ENCODE measurements around the gene ATP6V0E2.

DNA sequence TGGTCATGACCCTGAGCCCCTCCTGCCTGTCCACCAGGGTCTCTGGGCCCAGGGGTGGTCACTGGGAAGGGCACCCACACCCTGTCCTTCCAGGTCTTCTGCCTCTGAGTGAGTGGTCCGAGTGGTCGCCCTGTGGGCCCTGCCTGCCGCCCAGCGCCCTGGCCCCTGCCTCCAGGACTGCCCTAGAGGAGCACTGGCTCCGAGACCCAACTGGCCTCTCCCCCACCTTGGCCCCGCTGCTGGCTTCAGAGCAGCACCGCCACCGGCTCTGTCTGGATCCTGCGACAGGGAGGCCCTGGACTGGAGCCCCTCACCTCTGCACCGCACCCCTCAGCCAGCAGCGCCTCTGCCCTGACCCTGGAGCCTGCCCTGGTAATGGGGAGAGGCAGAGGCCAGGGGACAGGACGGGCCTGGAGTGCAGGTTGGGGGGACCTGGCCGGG lies 49.4 kb upstream of the ATP6V0E2 start:
- TF ChIP-seq, protein P1, sequence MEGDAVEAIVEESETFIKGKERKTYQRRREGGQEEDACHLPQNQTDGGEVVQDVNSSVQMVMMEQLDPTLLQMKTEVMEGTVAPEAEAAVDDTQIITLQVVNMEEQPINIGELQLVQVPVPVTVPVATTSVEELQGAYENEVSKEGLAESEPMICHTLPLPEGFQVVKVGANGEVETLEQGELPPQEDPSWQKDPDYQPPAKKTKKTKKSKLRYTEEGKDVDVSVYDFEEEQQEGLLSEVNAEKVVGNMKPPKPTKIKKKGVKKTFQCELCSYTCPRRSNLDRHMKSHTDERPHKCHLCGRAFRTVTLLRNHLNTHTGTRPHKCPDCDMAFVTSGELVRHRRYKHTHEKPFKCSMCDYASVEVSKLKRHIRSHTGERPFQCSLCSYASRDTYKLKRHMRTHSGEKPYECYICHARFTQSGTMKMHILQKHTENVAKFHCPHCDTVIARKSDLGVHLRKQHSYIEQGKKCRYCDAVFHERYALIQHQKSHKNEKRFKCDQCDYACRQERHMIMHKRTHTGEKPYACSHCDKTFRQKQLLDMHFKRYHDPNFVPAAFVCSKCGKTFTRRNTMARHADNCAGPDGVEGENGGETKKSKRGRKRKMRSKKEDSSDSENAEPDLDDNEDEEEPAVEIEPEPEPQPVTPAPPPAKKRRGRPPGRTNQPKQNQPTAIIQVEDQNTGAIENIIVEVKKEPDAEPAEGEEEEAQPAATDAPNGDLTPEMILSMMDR (conservative IDR thresholded peaks at IDR 0.05; ENCODE audit: low read depth, low read length), result no peak
- TF ChIP-seq EZH2 (IDR thresholded peaks at IDR 0.05; ENCODE audit: borderline replicate concordance, low read depth, low read length, poor library complexity, severe bottlenecking), result no peak

Data from A673 (cell line).